Activated CD4-positive, alpha-beta T cell treated with anti-CD3 and anti-CD28 coated beads, Interleukin-2, amount 50 U/mL, for 1 hour (primary cell): ENCODE data around the gene PRKAG2.
A peak's percentile ranks its signal among the peaks of the same experiment; 100 is the strongest.
"Not testable (repeated sequence)": the region's sequence is repeated elsewhere in the genome, so short reads cannot be mapped to it uniquely, and the experiment has no call there.

Experiments
- DNase-seq: peaks from one replicate; pipeline ENCODE4 v3.0.0-alpha.2; 2020

PRKAG2 gene

DNA sequence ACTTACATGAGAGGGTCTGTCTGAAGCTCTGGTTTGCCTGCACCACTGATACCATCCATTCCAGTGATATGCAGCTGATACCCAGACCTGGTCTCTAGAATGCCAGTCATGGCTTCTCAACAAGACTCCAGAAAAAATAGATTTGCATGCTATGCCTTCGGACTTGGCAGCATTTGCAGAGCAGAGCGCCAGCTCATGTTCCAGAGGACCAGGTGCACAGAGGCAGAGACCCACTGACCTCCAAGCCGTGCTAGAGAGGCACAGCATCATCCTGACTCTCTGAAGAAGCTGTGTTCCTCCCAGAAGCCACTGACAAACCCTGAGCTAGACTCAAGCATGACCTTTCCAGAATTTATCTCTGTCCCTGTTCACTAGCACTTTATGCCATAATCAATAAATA lies 6.9 kb upstream of the PRKAG2 start:
- DNase-seq = no peak

GRCh38 chr7:151882734-151883133 lies 5.8 kb upstream of the PRKAG2 start:
- DNase-seq = no peak

- no peak for DNase-seq
These were observed 3.8 kb upstream of the PRKAG2 start for GRCh38 chr7:151880688-151881087.

DNA sequence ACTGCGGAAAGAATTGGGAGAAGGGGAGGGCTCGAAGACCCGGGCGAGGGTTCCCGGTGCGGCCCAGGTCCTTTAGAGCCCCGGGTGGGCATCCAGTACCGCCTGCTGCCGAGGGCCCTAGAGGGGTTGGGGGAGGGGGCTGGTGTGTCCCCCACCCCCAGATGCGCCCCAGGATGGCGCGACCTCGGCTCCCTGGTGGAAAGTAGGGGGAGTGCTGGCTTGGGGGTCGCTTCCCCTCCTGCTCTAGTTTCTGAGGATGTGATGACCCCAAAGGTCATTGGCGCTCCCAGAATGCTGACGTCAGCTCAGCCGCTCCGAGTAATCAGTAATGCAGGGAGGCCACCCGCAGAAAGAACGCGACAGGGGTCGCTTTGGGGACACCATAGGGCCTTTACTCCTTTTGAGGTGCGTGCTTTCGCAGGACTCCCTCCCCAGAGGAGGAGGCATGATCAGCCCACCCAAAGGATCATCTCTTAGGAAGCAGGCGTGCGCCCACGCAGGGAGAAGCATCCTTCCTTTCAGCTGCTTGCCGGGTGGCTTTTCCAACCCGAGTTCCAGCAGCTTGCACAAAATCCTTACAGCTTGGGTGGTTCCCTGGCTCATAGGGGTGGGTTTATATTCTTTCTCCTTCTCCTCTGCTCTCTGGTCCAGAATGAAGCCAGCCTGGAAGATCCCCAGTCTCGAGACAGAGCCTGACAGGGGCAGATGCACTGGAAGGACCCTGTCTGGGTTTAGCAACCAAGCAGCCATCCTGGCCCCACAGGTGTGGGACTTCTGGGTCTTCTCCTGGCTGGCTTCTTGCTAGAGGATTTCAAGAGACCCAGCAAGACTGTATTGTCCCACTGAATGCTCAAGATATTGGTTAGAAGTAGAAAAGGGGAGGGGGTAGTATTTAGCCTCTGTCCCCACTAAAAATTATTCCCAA lies 1.3 kb upstream of the PRKAG2 start:
- DNase-seq = peak; percentile 5

GRCh38 chr7:151875942-151876898 lies 695 bp downstream of the PRKAG2 start:
- peak; percentile 69 for DNase-seq

GRCh38 chr7:151874479-151874878 lies 2.4 kb downstream of the PRKAG2 start:
- not testable (repeated sequence) for DNase-seq

DNA sequence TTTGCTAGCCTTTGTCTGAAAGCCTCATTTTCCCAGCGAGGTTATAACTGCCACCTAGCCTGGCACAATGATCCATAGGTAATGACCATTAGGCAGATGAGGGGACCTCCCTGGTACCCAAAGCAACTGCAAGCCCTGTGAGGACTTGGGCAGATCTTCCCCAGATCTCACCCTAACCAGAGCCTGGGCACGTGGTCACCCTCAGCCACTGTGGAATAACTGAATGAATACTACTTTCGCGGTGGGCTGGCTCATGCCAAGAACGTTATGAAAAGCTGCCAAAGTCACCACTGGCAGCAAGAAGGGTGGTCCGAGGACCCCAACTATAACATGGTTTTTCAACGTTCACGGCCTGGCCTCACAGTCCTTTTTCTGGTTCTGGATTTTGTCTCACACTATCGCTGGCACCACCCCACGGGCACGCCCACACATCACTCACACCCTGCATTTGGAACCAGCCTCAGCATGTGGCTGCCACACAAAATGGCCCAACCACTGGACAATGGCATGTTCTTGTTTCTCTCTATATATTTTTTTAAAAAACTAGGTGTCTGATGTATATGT lies 3.4 kb downstream of the PRKAG2 start:
- DNase-seq = no peak

DNA sequence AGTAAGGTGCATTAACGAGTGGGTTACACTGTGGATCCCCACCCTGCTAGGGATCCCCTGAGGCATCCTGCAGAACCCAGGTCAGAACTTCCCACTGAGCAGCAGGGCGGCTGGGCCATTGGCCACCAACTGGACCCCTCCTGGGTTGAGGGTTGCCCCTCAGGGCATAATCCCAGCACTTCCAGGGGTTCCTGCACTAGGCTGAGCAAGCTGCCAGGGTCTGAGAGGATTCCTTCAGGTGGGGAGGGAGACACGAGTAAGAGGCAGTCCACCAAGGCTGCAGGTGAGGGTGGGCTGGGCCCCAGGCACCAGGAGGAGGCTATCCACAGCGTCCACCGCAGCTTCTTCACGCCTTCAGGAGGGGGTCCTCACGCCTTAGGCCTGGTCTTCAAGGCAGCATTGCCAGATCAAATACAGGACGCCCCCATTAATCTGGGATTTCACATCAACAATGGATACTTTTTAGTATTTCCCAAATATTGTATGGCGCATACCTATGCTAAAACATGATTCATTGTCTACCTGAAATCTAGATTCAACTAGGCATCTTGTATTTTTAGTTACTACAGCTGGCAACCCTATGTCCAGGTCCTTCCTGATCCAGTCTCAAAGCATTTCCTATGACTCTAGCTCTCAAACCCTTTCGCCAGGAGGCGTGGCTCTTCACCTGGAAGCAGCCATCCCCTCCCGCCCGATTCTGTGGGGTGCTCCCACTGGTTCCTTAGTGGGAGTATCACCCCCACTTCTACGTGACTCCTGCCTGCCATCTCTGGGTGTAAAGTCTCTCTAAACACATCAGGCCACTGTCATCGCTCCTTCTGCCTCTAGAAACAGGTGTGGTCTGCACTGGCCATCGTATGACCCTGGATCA lies 4.1 kb downstream of the PRKAG2 start:
- no peak for DNase-seq

- no peak for DNase-seq
These were observed 5.0 kb downstream of the PRKAG2 start for GRCh38 chr7:151871904-151872303.

DNA sequence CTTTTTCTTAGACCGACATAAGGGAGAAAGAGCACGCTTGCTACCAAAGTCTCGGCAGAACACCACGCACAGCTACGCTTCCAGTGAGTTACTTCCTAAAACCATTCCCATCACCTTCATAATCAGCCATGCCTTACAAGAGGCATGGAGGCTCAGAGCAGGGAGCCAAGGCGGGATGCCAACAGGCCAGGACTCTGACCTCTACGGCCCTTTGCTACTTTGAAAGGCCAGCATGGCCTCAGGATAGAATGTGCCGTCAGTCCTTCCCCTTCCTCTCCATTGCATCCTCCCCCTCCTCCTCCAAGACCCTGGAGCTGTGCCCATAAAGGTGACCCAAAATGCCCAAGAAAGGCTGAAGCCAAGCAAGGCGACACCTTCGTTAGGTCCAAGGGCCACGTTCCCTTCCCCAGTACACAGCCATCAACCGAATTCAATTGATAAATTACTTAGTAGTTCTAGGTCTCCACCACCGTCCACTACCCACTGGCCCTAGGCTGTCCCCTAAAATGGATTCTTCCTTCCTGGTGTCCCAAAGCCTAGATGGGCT lies 5.7 kb downstream of the PRKAG2 start:
- no peak for DNase-seq

- no peak for DNase-seq
These were observed 6.7 kb downstream of the PRKAG2 start for GRCh38 chr7:151869968-151870918.

DNA sequence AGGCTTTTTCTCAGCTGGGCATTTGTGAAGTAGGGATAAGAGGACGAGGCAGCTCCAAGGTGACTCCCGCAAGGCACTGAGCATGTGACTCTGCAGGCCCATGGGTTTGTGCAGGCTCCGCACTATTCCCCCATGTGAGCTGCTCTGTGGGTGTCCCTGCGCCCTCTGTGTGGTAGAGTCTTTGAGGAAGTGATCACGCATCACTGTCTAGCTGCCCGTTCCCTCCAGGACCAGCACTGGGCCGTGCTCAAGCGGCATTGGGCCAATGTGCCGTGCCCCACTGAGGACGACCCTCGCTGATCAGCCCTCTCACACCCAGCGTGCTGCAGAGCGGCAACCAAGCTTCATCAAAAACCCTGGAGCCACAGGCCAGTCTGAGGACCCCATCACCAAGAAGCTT lies 7.5 kb downstream of the PRKAG2 start:
- DNase-seq = no peak

- no peak for DNase-seq
These were observed 7.8 kb downstream of the PRKAG2 start for GRCh38 chr7:151869109-151869428.

DNA sequence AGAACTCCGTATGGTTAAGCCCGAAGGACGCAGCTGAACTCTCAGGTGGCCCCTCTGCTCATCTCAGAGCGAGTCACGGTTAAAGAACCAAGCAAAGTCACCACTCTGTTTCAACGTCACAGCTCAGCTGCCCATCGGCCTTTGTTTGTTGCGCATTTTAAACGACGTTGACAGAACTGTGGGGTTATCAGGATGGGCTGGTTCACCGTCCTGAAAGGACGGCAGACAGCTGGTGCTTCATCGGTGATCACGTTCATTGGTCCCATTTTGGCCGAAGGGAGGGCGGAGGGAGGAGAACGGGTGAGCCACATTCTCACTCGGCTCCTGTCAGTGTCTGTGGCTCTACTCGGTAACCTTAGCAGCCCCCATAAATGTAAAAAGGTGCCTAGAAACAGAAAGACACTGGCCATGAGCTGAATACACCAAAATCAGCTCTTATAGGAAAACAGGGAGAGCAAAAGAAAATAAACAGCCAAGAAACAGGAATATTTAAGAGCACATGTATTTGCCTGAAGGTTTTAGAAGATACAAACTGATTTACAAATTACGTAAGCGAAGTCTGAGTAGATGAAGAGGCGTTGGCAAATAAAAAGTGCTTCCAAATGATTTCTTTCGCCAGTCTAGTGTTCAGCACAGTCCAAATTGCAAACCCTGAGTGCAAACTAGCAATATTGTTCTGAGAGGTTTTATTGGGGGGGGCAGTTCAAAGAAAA lies 8.4 kb downstream of the PRKAG2 start:
- DNase-seq = no peak

- no peak for DNase-seq
These were observed 9.0 kb downstream of the PRKAG2 start for GRCh38 chr7:151867912-151868311.

DNA sequence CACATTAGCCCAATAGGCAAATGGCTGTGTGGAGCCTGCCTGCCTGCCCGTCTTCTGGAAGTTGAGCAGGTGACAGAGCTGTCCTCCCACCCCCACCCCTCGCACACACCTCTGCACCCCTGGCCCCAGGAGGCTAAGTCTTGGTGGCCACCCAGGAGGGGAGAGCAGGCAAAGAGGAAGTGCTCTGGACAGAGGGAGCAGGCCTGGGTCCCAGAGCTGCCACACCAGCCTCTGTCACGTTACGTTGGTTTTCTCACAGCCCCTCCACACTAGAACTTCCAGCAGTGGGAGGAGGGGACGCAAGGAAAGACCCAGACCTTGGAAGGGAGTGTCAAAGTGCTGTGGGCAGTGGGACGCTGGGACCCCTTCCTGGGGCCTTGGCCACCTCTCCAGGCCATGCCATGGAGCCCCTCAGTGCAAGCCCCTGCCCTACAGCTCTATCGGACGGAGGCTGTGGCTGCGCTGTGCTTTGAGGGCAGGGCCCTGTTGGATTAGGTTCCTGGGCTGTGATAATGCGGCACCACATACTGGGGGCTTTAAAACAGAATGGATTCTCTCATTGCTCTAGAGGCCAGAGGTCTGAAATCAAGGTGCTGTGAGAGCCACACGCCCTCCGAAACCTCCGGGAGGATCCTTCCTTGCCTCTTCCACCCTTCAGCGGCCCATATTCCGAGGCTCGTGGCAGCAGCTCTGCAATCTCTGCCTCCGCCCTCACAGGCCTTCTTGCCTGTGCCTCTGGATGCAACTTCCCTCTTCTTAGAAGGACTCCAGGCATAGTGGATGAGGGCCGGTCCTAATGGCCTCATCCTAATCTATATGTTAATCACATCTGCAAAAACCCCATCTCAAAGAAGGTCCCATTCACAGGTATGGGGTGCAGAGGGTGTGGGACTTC lies 9.9 kb downstream of the PRKAG2 start:
- no peak for DNase-seq

- no peak for DNase-seq
These were observed 10.9 kb downstream of the PRKAG2 start for GRCh38 chr7:151866028-151866427.

DNA sequence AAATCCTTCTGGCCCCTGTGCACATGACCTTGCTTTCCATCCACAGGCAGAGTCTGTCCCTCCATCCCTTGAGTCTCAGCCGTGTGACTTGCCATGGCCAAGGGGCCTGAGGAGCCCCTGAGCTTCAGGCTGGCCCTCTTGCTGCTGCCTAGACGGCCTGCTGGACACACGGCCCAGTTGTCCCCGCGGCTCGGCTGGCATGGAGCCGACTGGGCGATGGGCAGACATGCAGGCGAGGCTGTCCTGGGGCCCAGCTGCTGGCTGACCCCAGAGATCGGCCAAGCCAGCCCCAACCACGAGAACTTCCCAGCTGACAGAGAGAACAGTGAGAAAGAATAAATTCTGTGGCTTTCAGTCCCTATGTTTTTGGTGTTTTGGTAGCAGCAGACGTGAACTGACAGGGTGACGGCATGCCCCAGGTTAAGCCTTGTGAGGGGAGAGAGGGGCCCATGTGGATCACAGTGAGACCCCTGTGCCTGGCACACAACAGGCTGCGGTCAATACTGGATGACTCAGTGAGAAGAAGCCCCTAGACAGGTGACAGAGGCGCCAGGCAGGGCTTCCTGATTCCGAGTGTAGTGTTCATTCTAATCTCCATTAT lies 11.7 kb downstream of the PRKAG2 start:
- DNase-seq = no peak

GRCh38 chr7:151864561-151864960 lies 12.4 kb downstream of the PRKAG2 start:
- DNase-seq = no peak
